Measurements from ENCODE around the gene BRD4.

Gene BRD4

DNA sequence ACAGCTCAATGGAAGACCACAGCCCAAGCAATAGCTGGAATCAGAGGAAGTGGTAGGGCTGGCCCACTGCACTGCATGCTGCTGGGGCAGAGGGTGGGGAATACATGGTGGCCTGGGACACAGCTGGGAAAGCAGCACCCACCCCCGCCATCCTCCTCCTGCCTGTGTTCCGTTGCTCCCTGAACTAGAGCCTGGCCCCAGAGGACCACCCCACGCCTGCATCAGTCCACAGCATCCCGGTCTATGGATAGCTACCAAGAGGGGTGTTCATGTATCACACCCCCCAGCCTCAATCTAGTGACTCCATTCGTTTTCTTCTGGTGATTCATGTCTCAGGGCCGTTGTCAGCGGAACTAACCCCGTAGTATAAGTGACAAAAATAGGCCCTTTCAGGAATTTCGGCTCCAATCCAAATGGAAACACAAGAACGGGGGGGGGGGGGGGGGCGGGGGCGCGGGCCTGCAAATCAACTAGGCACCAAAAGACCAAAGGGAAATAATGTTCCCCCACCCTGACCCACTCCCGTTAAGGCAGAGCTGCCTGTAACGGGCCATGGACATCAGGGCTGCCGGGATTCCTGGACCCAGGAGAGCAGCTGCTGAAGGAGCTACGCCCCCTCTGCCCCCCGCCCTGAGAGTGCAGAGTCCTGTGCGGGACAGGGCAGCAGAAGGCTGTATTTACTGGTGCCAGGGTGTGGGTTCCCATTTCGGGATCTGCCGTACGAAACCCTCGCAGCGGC is 81.2 kb downstream of the BRD4 start:
- Histone ChIP-seq H3K9me3 (ENCODE audit: low read depth, low read length) (no peaks in the 10 kb centered on the region), H3K9ac (ENCODE audit: insufficient read length) (no peak overlapping the region), H3K27ac (no peak overlapping the region), H3K36me3 (ENCODE audit: insufficient read depth, low read length) (peaks cover 94% of the 10 kb centered on the region), H3K4me3 (no peak overlapping the region)
- TF ChIP-seq FOXP2 (optimal IDR thresholded peaks at IDR 0.05; ENCODE audit: control extremely low read depth, extremely low read length, insufficient read depth) (no peak), POLR2AphosphoS5 (IDR thresholded peaks at IDR 0.05; ENCODE audit: borderline replicate concordance, low read depth, low read length) (no peak), EZH2 (IDR thresholded peaks at IDR 0.05) (no peak)
- no peak for DNase-seq (ENCODE audit: low read depth, low spot score)

DNA sequence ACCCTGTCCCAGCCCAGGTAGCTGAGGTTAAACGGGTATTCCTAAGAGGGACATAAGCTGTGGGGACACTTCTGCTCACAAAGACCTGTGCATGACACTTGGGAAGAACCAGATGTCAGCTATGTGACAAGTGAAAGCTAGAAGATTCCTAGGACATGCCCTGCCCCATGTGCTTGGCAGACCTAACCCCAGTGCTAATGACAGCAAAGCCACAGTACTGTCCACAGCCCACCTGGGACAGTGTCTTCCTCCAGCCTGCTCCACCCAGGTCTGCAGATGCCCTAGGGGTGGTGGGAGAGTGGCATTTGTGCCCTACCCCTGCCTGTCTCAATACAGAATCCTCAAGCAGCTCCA is 81.7 kb downstream of the BRD4 start:
- no peak overlapping the region for H3K27ac ChIP-seq
- H3K4me3 ChIP-seq, result no peak overlapping the region
- H3K9me3 ChIP-seq (ENCODE audit: low read depth, low read length), result no peaks in the 10 kb centered on the region
- DNase-seq (ENCODE audit: low read depth, low spot score), result no peak
- no peak overlapping the region for H3K9ac ChIP-seq (ENCODE audit: insufficient read length)
- TF ChIP-seq POLR2AphosphoS5 (IDR thresholded peaks at IDR 0.05; ENCODE audit: borderline replicate concordance, low read depth, low read length) (no peak), EZH2 (IDR thresholded peaks at IDR 0.05) (no peak), FOXP2 (optimal IDR thresholded peaks at IDR 0.05; ENCODE audit: control extremely low read depth, extremely low read length, insufficient read depth) (no peak)
- peaks cover 94% of the 10 kb centered on the region; the same call in 1 of the 2 replicates for H3K36me3 ChIP-seq (ENCODE audit: insufficient read depth, low read length)

DNA sequence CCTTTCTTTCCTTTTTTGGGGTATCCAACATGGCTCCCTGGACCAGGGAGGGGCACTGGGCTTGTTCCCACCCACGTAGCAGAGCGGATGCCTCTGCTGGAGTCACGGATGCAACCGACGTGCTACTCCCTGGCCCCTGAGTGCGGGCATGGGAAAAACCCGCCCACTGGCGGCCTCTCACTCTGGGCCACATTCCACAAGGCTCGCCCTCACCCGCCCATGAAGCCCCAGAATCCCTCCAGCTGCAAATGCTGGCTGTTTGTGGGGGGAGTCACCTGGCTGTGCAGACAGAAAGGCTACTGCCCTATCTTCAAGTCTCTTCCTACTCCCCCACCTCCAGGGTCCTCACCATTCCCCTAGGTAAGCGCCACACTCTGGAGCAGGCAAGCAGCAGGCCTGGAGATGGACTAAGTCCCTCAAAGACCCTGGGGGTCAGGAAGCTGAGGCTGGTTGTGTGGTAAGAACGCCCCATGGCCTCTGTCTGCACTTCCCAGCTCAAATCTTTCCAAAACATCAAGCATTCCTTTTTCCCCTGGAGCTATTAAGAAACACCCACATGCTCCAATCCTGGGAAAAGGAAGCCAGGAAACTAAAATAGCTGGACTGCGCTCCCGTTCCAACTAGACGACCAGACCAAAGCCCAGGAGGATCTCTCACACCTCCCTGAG is 82.2 kb downstream of the BRD4 start:
- peaks cover 94% of the 10 kb centered on the region; the same call in 1 of the 2 replicates for H3K36me3 ChIP-seq (ENCODE audit: insufficient read depth, low read length)
- DNase-seq (ENCODE audit: low read depth, low spot score), result no peak
- H3K9me3 ChIP-seq (ENCODE audit: low read depth, low read length), result no peaks in the 10 kb centered on the region
- TF ChIP-seq POLR2AphosphoS5 (IDR thresholded peaks at IDR 0.05; ENCODE audit: borderline replicate concordance, low read depth, low read length), result no peak
- no peak for TF ChIP-seq EZH2 (IDR thresholded peaks at IDR 0.05)
- no peak for TF ChIP-seq FOXP2 (optimal IDR thresholded peaks at IDR 0.05; ENCODE audit: control extremely low read depth, extremely low read length, insufficient read depth)
- H3K27ac ChIP-seq, result no peak overlapping the region
- no peak overlapping the region for H3K9ac ChIP-seq (ENCODE audit: insufficient read length)
- no peak overlapping the region for H3K4me3 ChIP-seq

DNA sequence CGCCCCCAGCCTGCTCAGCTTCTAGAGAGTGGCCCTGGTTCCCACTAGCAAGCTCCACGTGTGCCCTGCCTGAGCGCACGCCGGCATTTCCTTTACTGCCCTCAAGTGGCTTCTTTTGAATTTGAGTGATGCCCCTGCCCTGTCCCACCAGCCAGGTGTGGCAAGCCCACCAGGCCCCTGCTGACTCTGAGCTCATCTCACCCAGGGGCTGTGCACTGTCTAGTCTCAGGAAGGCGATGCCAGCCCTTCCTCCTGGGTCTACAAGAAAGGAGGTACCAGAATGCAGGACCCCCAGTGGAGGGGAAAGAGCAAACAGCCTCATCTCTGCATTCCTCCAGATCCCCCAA is 82.8 kb downstream of the BRD4 start:
- Histone ChIP-seq H3K4me3 (no peak overlapping the region), H3K9ac (ENCODE audit: insufficient read length) (no peak overlapping the region), H3K36me3 (ENCODE audit: insufficient read depth, low read length) (peaks cover 94% of the 10 kb centered on the region; the same call in 1 of the 2 replicates), H3K9me3 (ENCODE audit: low read depth, low read length) (no peaks in the 10 kb centered on the region), H3K27ac (no peak overlapping the region)
- no peak for DNase-seq (ENCODE audit: low read depth, low spot score)
- TF ChIP-seq POLR2AphosphoS5 (IDR thresholded peaks at IDR 0.05; ENCODE audit: borderline replicate concordance, low read depth, low read length), result no peak
- no peak for TF ChIP-seq EZH2 (IDR thresholded peaks at IDR 0.05)
- TF ChIP-seq FOXP2 (optimal IDR thresholded peaks at IDR 0.05; ENCODE audit: control extremely low read depth, extremely low read length, insufficient read depth), result no peak

DNA sequence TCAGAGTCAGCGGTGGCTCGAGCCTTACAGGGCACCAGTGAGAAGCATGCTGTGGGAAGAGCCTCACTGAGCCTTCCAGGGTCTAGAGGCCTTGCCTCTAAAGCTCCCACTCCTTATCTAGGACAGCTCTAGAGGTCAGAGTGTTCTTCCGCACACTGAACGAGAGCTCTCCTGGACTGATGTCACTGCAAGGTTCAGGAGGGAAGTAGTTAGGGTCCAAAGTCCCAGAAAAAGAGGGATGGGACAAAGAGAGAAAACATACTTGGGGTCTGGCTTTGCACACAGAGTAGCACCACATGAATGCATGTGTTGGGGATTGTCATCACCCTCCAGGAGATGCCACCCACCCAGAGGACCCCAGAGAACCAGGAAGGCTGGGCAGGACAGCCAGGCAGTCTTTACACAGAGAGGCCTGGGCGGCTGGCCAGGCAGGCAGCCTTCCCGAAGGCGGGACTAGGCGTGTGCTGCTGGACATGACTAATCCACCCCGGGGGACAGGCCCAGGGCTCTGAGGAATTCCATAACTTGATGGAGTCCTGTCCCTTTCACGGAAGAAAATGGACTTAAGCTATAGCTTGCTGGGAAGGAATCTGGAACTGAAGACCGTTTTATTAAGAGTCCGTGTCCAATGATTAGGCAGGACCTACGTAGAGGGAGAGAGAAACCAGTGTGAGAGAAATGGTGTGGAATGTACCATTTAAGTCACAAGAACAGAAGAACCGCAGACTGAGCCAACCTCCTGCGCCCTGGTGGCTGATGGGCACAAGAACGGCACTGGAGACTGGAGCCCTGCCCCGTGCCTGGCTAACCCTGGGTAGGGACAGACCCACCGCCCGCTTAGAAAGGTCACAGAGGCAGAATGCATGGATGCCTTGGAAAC is 83.5 kb downstream of the BRD4 start:
- H3K4me3 ChIP-seq, result no peak overlapping the region
- no peak for TF ChIP-seq FOXP2 (optimal IDR thresholded peaks at IDR 0.05; ENCODE audit: control extremely low read depth, extremely low read length, insufficient read depth)
- no peak for TF ChIP-seq POLR2AphosphoS5 (IDR thresholded peaks at IDR 0.05; ENCODE audit: borderline replicate concordance, low read depth, low read length)
- no peak for TF ChIP-seq EZH2 (IDR thresholded peaks at IDR 0.05)
- DNase-seq (ENCODE audit: low read depth, low spot score), result no peak
- H3K9ac ChIP-seq (ENCODE audit: insufficient read length), result no peak overlapping the region
- no peak overlapping the region for H3K27ac ChIP-seq
- no peaks in the 10 kb centered on the region for H3K9me3 ChIP-seq (ENCODE audit: low read depth, low read length)
- H3K36me3 ChIP-seq (ENCODE audit: insufficient read depth, low read length), result peaks cover 92% of the 10 kb centered on the region

DNA sequence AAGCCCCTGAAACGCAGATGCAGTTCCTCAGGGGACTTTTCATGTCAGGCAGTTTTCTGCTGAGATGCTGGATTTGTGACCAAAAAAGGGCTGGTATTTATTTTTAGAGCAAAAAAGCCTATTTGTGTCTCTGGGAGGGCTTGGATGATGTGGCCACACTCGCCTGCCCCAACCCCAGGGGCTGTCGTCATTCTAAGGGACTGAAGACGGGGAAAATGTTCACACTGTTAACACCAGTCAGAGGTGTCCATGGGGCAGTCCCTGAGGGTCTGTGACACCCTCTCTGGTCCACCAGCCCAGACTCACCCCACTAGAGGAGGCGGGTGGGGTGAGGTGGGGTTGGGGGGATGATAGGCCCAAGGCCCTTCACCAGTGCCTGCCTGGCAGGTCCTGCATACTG is 84.2 kb downstream of the BRD4 start:
- Histone ChIP-seq H3K9ac (ENCODE audit: insufficient read length) (no peak overlapping the region), H3K27ac (no peak overlapping the region), H3K9me3 (ENCODE audit: low read depth, low read length) (no peaks in the 10 kb centered on the region), H3K4me3 (no peak overlapping the region), H3K36me3 (ENCODE audit: insufficient read depth, low read length) (peaks cover 91% of the 10 kb centered on the region)
- no peak for DNase-seq (ENCODE audit: low read depth, low spot score)
- TF ChIP-seq POLR2AphosphoS5 (IDR thresholded peaks at IDR 0.05; ENCODE audit: borderline replicate concordance, low read depth, low read length), result no peak
- TF ChIP-seq EZH2 (IDR thresholded peaks at IDR 0.05), result no peak
- no peak for TF ChIP-seq FOXP2 (optimal IDR thresholded peaks at IDR 0.05; ENCODE audit: control extremely low read depth, extremely low read length, insufficient read depth)

DNA sequence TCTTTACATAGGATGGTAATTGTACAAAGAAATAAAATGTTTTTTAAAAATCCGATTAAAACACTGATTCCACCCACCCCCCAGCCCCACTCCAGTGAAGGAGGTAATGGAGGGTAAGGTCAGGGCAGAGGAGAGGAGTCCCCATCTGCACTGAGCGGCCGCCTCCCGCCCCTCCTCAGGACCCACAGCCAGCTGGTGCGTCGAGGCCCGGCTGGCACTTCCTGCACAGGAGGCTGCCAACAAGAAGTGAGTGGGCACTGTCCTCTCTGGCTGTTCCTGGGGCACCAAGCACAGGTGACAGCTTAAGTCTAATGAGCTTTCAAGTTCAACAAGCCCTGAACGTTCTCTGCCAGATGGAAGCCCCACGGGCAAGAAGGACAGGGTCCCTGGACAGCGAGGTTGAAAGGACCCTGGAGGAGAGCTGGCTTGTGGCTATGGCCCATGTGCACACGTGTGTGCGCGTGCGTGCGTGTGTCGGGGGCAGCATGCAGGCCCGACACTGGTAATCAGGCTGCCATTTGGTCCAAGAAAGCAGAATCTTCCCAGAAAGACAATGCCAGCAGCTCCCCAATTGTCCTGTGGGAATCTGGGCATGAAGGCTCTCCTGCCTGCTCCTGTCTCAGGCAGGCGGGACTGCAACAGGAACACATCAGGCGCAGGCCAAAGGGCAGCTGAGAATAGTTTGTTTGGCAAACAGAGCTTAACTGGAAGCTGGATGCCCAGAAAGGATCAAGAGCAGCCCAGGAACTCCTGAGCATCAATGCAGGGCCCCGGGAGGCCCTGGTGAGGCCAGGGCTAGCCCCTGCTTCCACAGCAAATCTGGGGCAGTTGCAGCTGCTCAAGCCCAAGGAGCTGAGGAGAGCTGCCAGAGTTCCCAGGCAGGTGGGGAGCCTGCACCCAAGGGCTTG is 85.0 kb downstream of the BRD4 start:
- Histone ChIP-seq H3K4me3 (no peak overlapping the region), H3K36me3 (ENCODE audit: insufficient read depth, low read length) (peaks cover 84% of the 10 kb centered on the region), H3K9me3 (ENCODE audit: low read depth, low read length) (no peaks in the 10 kb centered on the region), H3K27ac (no peak overlapping the region), H3K9ac (ENCODE audit: insufficient read length) (no peak overlapping the region)
- no peak for TF ChIP-seq FOXP2 (optimal IDR thresholded peaks at IDR 0.05; ENCODE audit: control extremely low read depth, extremely low read length, insufficient read depth)
- no peak for TF ChIP-seq EZH2 (IDR thresholded peaks at IDR 0.05)
- TF ChIP-seq POLR2AphosphoS5 (IDR thresholded peaks at IDR 0.05; ENCODE audit: borderline replicate concordance, low read depth, low read length), result no peak
- DNase-seq (ENCODE audit: low read depth, low spot score), result no peak
